SU-DHL-6 (cell line): ENCODE results near the gene AFF3.

Experiments used
- H2AFZ ChIP-seq: fragments of 200-600 bp; sonication (generic); 2 replicates; pipeline ENCODE4 v1.6.1; 2014; ENCODE audit warnings: low read depth, mild to moderate bottlenecking, moderate library complexity, mixed read lengths, antibody characterized with exemption, low read length; ENCODE audit not compliant: severe bottlenecking
- H3F3A ChIP-seq: fragments of 200-600 bp; shearing (Covaris generic); 2 replicates; pipeline ENCODE4 v1.6.0; 2016; ENCODE audit warnings: antibody characterized with exemption, mild to moderate bottlenecking; ENCODE audit not compliant: insufficient read depth
- H3K27ac ChIP-seq: fragments of 200-600 bp; sonication (generic); 2 replicates; pipeline ENCODE4 v1.5.1; 2016; ENCODE audit warnings: low read depth, mild to moderate bottlenecking, low read length, moderate library complexity, mixed read lengths
- H3K27me3 ChIP-seq: fragments of 200-600 bp; sonication (generic), shearing (Covaris generic); 2 replicates; pipeline ENCODE4 v1.6.0; 2014; ENCODE audit warnings: mild to moderate bottlenecking, low read length
- H3K36me3 ChIP-seq: fragments of 200-600 bp; sonication (generic); 2 replicates; pipeline ENCODE4 v1.6.1; 2014; ENCODE audit warnings: mild to moderate bottlenecking, low read length, mixed read lengths
- H3K4me2 ChIP-seq: fragments of 300-600, 200-600 bp; shearing (Covaris generic), sonication (generic); 2 replicates; pipeline ENCODE4 v1.6.0; 2014; ENCODE audit warnings: low read length, low read depth, mild to moderate bottlenecking; ENCODE audit not compliant: poor library complexity, severe bottlenecking
- H3K4me3 ChIP-seq: fragments of 200-600 bp; sonication (generic); 2 replicates; pipeline ENCODE4 v1.5.1; 2014; ENCODE audit warnings: antibody characterized with exemption, low read length, mild to moderate bottlenecking, mixed read lengths; ENCODE audit not compliant: insufficient read depth, poor library complexity, severe bottlenecking
- H3K79me2 ChIP-seq: fragments of 200-600 bp; sonication (generic); 2 replicates; pipeline ENCODE4 v1.6.1; 2014; ENCODE audit warnings: mild to moderate bottlenecking, low read length, moderate library complexity; ENCODE audit not compliant: insufficient read depth
- H3K9ac ChIP-seq: fragments of 200-600 bp; sonication (generic); 2 replicates; pipeline ENCODE4 v1.7.0; 2014; ENCODE audit warnings: mild to moderate bottlenecking, low read length
- H3K9me2 ChIP-seq: fragments of 200-600 bp; sonication (generic); replicated peaks from 2 replicates; pipeline ENCODE4 v1.6.1; 2014; ENCODE audit warnings: low read length; ENCODE audit not compliant: insufficient read depth
- H3K9me3 ChIP-seq: fragments of 200-600 bp; sonication (generic); 2 replicates; pipeline ENCODE4 v1.6.1; 2014; ENCODE audit warnings: low read length, mixed read lengths; ENCODE audit not compliant: insufficient read depth
- H4K20me1 ChIP-seq: fragments of 200-600 bp; sonication (generic); 2 replicates; pipeline ENCODE4 v1.6.1; 2014; ENCODE audit warnings: low read depth, mild to moderate bottlenecking, antibody characterized with exemption, low read length, moderate library complexity, mixed read lengths
- EZH2phosphoT487 ChIP-seq: fragments of 200-600 bp; sonication (generic), shearing (Covaris generic); conservative IDR thresholded peaks from 2 replicates; pipeline ENCODE4 v1.6.1; 2018; ENCODE audit warnings: mild to moderate bottlenecking, antibody characterized with exemption, low read length, moderate library complexity, mixed read lengths
- TF ChIP-seq, protein P1 (sequence below): fragments of 200-600 bp; sonication (generic); IDR thresholded peaks from one replicate; pipeline ENCODE4 v1.5.1; 2017; ENCODE audit warnings: antibody characterized with exemption, mild to moderate bottlenecking, low read length, moderate library complexity; ENCODE audit not compliant: insufficient read depth, poor library complexity, severe bottlenecking

The AFF3 gene

DNA sequence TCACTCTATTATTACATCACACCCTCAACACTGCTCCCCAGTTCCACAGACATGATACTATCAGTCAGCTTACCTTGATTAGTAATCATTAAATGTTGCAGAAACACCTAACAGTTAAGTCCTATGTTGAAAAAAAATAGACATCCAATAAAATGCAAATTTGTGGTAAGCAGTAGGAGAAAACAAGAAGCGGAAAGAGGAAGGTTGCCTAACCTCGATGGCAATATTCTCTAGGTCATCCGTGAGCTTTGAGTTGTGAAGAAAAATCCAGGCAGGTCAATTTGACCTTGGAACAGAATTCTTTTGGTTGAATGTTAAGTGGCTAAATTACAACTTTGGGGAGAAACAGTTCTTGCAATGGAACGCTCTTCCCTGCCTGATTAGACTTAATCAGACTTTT is 264.4 kb downstream of the AFF3 start:
- Histone ChIP-seq H3K9me3 (no peaks in the 10 kb centered on the region), H3K79me2 (no peaks in the 10 kb centered on the region), H3F3A (no peaks in the 10 kb centered on the region), H3K27ac (no peak overlapping the region), H3K36me3 (no peaks in the 10 kb centered on the region), H3K9ac (no peak overlapping the region), H3K9me2 (no peaks in the 10 kb centered on the region), H3K4me2 (peak overlapping the region; percentile 17), H4K20me1 (no peaks in the 10 kb centered on the region), H3K27me3 (no peaks in the 10 kb centered on the region), H3K4me3 (no peak overlapping the region), H2AFZ (no peak overlapping the region)
- TF ChIP-seq, protein P1, sequence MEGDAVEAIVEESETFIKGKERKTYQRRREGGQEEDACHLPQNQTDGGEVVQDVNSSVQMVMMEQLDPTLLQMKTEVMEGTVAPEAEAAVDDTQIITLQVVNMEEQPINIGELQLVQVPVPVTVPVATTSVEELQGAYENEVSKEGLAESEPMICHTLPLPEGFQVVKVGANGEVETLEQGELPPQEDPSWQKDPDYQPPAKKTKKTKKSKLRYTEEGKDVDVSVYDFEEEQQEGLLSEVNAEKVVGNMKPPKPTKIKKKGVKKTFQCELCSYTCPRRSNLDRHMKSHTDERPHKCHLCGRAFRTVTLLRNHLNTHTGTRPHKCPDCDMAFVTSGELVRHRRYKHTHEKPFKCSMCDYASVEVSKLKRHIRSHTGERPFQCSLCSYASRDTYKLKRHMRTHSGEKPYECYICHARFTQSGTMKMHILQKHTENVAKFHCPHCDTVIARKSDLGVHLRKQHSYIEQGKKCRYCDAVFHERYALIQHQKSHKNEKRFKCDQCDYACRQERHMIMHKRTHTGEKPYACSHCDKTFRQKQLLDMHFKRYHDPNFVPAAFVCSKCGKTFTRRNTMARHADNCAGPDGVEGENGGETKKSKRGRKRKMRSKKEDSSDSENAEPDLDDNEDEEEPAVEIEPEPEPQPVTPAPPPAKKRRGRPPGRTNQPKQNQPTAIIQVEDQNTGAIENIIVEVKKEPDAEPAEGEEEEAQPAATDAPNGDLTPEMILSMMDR = no peak
- no peak for TF ChIP-seq EZH2phosphoT487

DNA sequence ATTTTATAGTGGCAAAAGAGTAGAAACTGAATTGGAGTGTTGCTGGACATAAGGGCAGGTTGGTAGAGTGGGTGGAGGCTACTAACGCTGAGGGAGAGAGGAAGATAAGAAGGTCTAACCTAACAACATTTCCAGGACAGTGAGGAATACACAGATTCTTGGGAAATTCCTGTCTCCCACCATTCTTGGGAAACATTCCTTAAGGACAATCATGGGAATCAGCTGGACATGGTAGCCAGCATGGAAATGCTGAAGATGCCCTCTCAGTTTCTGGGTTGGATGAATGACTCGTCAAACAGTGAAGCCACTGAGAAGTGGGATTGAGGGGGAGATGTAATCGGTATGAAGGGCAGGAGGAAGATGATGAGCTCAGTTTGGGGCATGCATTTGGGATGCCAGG is 265.4 kb downstream of the AFF3 start:
- Histone ChIP-seq H3K27ac (no peak overlapping the region), H3K27me3 (no peaks in the 10 kb centered on the region), H3K9ac (no peak overlapping the region), H3K79me2 (no peaks in the 10 kb centered on the region), H3K9me3 (no peaks in the 10 kb centered on the region), H2AFZ (no peak overlapping the region), H3K36me3 (no peaks in the 10 kb centered on the region), H4K20me1 (no peaks in the 10 kb centered on the region), H3K9me2 (no peaks in the 10 kb centered on the region), H3F3A (no peaks in the 10 kb centered on the region), H3K4me2 (no peak overlapping the region), H3K4me3 (no peak overlapping the region)
- TF ChIP-seq, protein P1 = no peak
- no peak for TF ChIP-seq EZH2phosphoT487

DNA sequence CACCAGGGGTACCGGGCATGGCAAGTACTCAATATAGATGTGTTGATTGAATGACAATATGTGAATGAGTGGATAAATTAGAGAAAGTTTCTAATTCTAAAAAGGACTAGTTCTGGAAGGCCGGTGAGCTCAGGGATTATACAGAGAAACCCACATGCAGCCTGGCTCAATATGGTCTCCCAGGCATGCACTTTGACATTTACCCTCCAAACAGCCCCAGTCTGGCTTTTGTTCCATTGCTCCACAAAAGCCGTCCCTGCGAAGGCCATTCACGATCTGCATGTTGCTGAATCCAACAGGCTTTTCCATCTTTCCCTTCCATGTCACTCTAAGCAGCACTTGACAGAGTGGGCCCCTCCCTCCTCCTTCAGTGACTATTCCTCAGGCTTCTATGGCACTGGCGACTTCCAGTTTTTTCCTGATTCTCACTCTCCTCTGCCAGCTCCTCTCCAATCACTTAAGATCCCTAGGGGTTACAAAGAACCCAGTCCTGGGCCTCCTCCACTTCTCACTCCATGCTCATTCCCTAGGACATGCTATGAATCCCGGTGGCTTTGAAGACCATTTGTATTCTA is 266.7 kb downstream of the AFF3 start:
- Histone ChIP-seq H3K9ac (no peak overlapping the region), H3K9me2 (no peaks in the 10 kb centered on the region), H3F3A (no peaks in the 10 kb centered on the region), H3K9me3 (no peaks in the 10 kb centered on the region), H3K36me3 (no peaks in the 10 kb centered on the region), H3K27me3 (no peaks in the 10 kb centered on the region), H3K4me3 (no peak overlapping the region), H2AFZ (no peak overlapping the region), H3K4me2 (no peak overlapping the region), H3K27ac (no peak overlapping the region), H4K20me1 (no peaks in the 10 kb centered on the region), H3K79me2 (no peaks in the 10 kb centered on the region)
- TF ChIP-seq EZH2phosphoT487 = no peak
- TF ChIP-seq, protein P1 = no peak

DNA sequence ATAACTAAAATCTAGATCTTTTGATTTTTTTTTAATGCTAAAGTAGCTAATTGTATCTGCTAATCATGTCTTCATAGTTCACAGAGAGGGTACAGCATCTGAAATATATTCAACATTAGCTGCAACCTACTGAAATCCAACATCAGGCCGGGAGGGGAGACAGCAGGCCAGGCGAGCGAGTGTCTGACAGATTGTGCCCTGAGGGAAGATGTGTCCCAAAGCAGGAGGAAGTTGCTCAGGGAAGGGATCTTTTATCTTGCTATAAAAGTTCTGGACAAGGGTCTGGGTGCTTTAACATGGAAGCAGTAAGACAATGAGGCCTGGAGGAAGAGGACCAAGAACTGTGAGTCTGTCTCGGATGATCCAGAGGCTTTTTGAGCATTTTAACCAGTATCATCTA is 274.1 kb downstream of the AFF3 start:
- Histone ChIP-seq H2AFZ (no peak overlapping the region), H3K4me2 (no peak overlapping the region), H3F3A (peaks cover 7% of the 10 kb centered on the region; the same call in 1 of the 2 replicates), H4K20me1 (no peaks in the 10 kb centered on the region), H3K79me2 (no peaks in the 10 kb centered on the region), H3K27ac (no peak overlapping the region), H3K9ac (no peak overlapping the region), H3K36me3 (no peaks in the 10 kb centered on the region), H3K4me3 (no peak overlapping the region), H3K27me3 (no peaks in the 10 kb centered on the region), H3K9me2 (no peaks in the 10 kb centered on the region), H3K9me3 (no peaks in the 10 kb centered on the region)
- TF ChIP-seq EZH2phosphoT487 = no peak
- TF ChIP-seq, protein P1 = no peak
